Tibial nerve (tissue), 4 donors: Measurements from ENCODE around the gene ROBO4.

Source experiments
- CTCF ChIP-seq, 5 experiments: fragments of 200-600 bp in 3 of 5; fragments of 450-650 bp in 2 of 5; sonication (generic) in 3 of 5; IDR thresholded peaks; one replicate each; pipeline ENCODE4 v1.5.1; 2016 to 2019; ENCODE audit warnings: antibody characterized with exemption in 5 of 5, mild to moderate bottlenecking in 3 of 5, moderate library complexity in 2 of 5
- EP300 ChIP-seq, 2 donors: sonication (generic); formaldehyde crosslinking; IDR thresholded peaks; one replicate each; pipeline ENCODE4 v1.6.1; 2017; ENCODE audit warnings: antibody characterized with exemption in 2 of 2, mild to moderate bottlenecking in 1 of 2
- POLR2A ChIP-seq, 2 donors: fragments of 450-650 bp; IDR thresholded peaks; one replicate each; pipeline ENCODE4 v1.6.1; 2017; ENCODE audit warnings: antibody characterized with exemption in 2 of 2, mild to moderate bottlenecking in 2 of 2, moderate library complexity in 2 of 2

- TF ChIP-seq POLR2A (IDR thresholded peaks at IDR 0.05): no peak
- no peak for TF ChIP-seq CTCF (IDR thresholded peaks at IDR 0.05)
- TF ChIP-seq EP300 (IDR thresholded peaks at IDR 0.05): no peak
Observed at GRCh38 chr11:124941703-124942102, 44.0 kb upstream of the ROBO4 start.
